ENCODE results near the gene EIF4E2. TPM values are rescaled to one million over a fixed set of nuclear protein-coding genes. Genes with fewer than 3 reads are reported as not detected.

EIF4E2 gene
- total RNA-seq, 1 experiment from 2014 or later, result 69.6 TPM

- no peak within 1 kb of the TSS for H3K27ac ChIP-seq
- H3K4me3 ChIP-seq, result no peak within 1 kb of the TSS
- H3K9me2 ChIP-seq (ENCODE audit: insufficient read depth), result no peaks in the 10 kb centered on the region
- TF ChIP-seq EZH2 (IDR thresholded peaks at IDR 0.05; ENCODE audit: low read depth) (no peak), CTCF (conservative IDR thresholded peaks at IDR 0.05) (no peak)
- H3K79me2 ChIP-seq (ENCODE audit: low read depth), result no peaks in the 10 kb centered on the region
- H3K4me2 ChIP-seq, result no peak within 1 kb of the TSS
- H4K20me1 ChIP-seq (ENCODE audit: insufficient read depth), result no peaks in the 10 kb centered on the region
- 0 out of 2 replicates have a peak, but pooled peaks cover 2% of the 10 kb centered on the region for H3K9me3 ChIP-seq (ENCODE audit: insufficient read depth, low read depth)
- intact Hi-C loops (cut with micrococcal nuclease; ENCODE audit: unreplicated experiment), result no loop called here
- POLR2A ChIA-PET (ENCODE audit: unreplicated experiment), result no interaction called here
- no TSS peak for BruUV-seq (replicated peaks)
- H3K4me1 ChIP-seq (replicated peaks; ENCODE audit: insufficient read depth), result no peaks in the 10 kb centered on the region
- DNase-seq, result no peak
- no peak within 1 kb of the TSS for H2AFZ ChIP-seq
- H3K36me3 ChIP-seq (ENCODE audit: low read depth), result no peaks in the 10 kb centered on the region
- H3K27me3 ChIP-seq (ENCODE audit: insufficient read depth, low read depth), result no peaks in the 10 kb centered on the region
- CTCF ChIA-PET, result interaction anchor here (0.5 to 0.7 kb wide), 2 partner anchors 63 to 106 kb away, joined by 3 to 4 read pairs; no protein-coding TSS in a partner anchor
- H3F3A ChIP-seq (ENCODE audit: insufficient read depth, low read depth), result no peaks in the 10 kb centered on the region
Observed at GRCh38 chr2:232539298-232540231, 10.9 kb upstream of the EIF4E2 start, which contains the start of gene CHRNG. TSS of gene CHRNG (plus strand) at chr2:232539692. CDS start at chr2:232539748, 56 bp downstream.

- H4K20me1 ChIP-seq (ENCODE audit: insufficient read depth), result no peaks in the 10 kb centered on the region
- no peaks in the 10 kb centered on the region for H3K27me3 ChIP-seq (ENCODE audit: insufficient read depth, low read depth)
- intact Hi-C loops (cut with micrococcal nuclease; ENCODE audit: unreplicated experiment), result no loop called here
- ChIA-PET POLR2A (ENCODE audit: unreplicated experiment) (no interaction called here), CTCF (no interaction called here)
- DNase-seq, result no peak
- no peaks in the 10 kb centered on the region for H3K4me1 ChIP-seq (replicated peaks; ENCODE audit: insufficient read depth)
- H3K4me3 ChIP-seq, result no peak overlapping the region
- TF ChIP-seq EZH2 (IDR thresholded peaks at IDR 0.05; ENCODE audit: low read depth) (no peak), CTCF (conservative IDR thresholded peaks at IDR 0.05) (no peak)
- no TSS peak for BruUV-seq (replicated peaks)
- no peaks in the 10 kb centered on the region for H3F3A ChIP-seq (ENCODE audit: insufficient read depth, low read depth)
- H3K79me2 ChIP-seq (ENCODE audit: low read depth), result no peaks in the 10 kb centered on the region
- H3K4me2 ChIP-seq, result no peak overlapping the region
- H3K9me2 ChIP-seq (ENCODE audit: insufficient read depth), result no peaks in the 10 kb centered on the region
- no peaks in the 10 kb centered on the region for H3K36me3 ChIP-seq (ENCODE audit: low read depth)
- no peak overlapping the region for H3K27ac ChIP-seq
- no peak overlapping the region for H2AFZ ChIP-seq
- 0 out of 2 replicates have a peak, but pooled peaks cover 2% of the 10 kb centered on the region for H3K9me3 ChIP-seq (ENCODE audit: insufficient read depth, low read depth)
Observed at GRCh38 chr2:232540441-232541041, 9.9 kb upstream of the EIF4E2 start.

- DNase-seq, result no peak
- Histone ChIP-seq H3K4me1 (replicated peaks; ENCODE audit: insufficient read depth) (no peaks in the 10 kb centered on the region), H3K79me2 (ENCODE audit: low read depth) (0 out of 2 replicates have a peak, but pooled peaks cover under 1% of the 10 kb centered on the region), H4K20me1 (ENCODE audit: insufficient read depth) (no peaks in the 10 kb centered on the region), H3K36me3 (ENCODE audit: low read depth) (no peaks in the 10 kb centered on the region), H2AFZ (no peak overlapping the region), H3K27ac (no peak overlapping the region), H3K4me3 (no peak overlapping the region), H3K27me3 (ENCODE audit: insufficient read depth, low read depth) (no peaks in the 10 kb centered on the region), H3K9me3 (ENCODE audit: insufficient read depth, low read depth) (0 out of 2 replicates have a peak, but pooled peaks cover 2% of the 10 kb centered on the region), H3K4me2 (no peak overlapping the region), H3F3A (ENCODE audit: insufficient read depth, low read depth) (no peaks in the 10 kb centered on the region), H3K9me2 (ENCODE audit: insufficient read depth) (no peaks in the 10 kb centered on the region)
- BruUV-seq (replicated peaks), result no TSS peak
- POLR2A ChIA-PET (ENCODE audit: unreplicated experiment), result no interaction called here
- intact Hi-C loops (cut with micrococcal nuclease; ENCODE audit: unreplicated experiment), result no loop called here
- CTCF ChIA-PET, result no interaction called here
- TF ChIP-seq CTCF (conservative IDR thresholded peaks at IDR 0.05), result no peak
- TF ChIP-seq EZH2 (IDR thresholded peaks at IDR 0.05; ENCODE audit: low read depth), result no peak
Observed at GRCh38 chr2:232541195-232541960, 9.1 kb upstream of the EIF4E2 start.

All from PC-9 (cell line).